PFSK-1 (cell line): ENCODE measurements around the gene CORT.
A peak's percentile ranks its signal among the peaks of the same experiment; 100 is the strongest.

ENCODE experiments used
- FOXP2 ChIP-seq: optimal IDR thresholded peaks from 2 replicates; pipeline ENCODE3; 2011; ENCODE audit warnings: borderline replicate concordance, control low read depth, inconsistent platforms; ENCODE audit not compliant: insufficient read depth; ENCODE audit errors: extremely low read length, extremely low read depth
- POLR2AphosphoS5 ChIP-seq: IDR thresholded peaks from 2 replicates; pipeline ENCODE4 v1.6.1; 2012; ENCODE audit warnings: low read depth, mild to moderate bottlenecking, control low read depth, low read length, moderate library complexity
- SIN3A ChIP-seq: IDR thresholded peaks from 2 replicates; pipeline ENCODE4 v1.6.1; 2012; ENCODE audit warnings: mild to moderate bottlenecking, low read length, moderate library complexity, borderline replicate concordance; ENCODE audit not compliant: insufficient read depth
- TAF1 ChIP-seq: IDR thresholded peaks from 2 replicates; pipeline ENCODE4 v1.6.1; 2012; ENCODE audit warnings: low read length, control low read depth, borderline replicate concordance; ENCODE audit not compliant: insufficient read depth
- TF ChIP-seq, protein P1 (sequence below), 2 experiments: IDR thresholded peaks; 2 replicates each; pipeline versions ENCODE4 v1.6.1 to v1.8.0; 2011 to 2012; ENCODE audit warnings: low read depth in 2 of 2, low read length in 2 of 2, control low read depth in 1 of 2, inconsistent platforms in 1 of 2, mild to moderate bottlenecking in 1 of 2, moderate library complexity in 1 of 2; ENCODE audit not compliant: insufficient read depth in 1 of 2

CORT gene

DNA sequence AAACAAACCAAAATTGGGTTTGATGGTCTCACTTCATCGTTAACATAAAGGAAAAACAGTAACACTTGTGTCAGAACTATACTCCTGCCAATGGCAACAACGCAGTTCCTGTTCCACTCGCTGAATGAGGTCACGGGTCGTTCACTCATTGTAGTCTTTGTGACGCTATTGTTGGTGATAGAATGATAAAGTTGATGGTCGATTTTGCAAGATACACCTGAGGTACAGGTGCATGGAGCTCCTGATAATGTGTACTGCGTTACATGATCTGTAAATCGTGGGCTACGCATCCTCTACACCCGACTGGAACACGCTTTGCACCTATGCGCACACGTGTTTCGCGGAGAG lies 20.0 kb upstream of the CORT start:
- TF ChIP-seq SIN3A (no peak), TAF1 (no peak), POLR2AphosphoS5 (no peak), FOXP2 (no peak)
- TF ChIP-seq, protein P1, sequence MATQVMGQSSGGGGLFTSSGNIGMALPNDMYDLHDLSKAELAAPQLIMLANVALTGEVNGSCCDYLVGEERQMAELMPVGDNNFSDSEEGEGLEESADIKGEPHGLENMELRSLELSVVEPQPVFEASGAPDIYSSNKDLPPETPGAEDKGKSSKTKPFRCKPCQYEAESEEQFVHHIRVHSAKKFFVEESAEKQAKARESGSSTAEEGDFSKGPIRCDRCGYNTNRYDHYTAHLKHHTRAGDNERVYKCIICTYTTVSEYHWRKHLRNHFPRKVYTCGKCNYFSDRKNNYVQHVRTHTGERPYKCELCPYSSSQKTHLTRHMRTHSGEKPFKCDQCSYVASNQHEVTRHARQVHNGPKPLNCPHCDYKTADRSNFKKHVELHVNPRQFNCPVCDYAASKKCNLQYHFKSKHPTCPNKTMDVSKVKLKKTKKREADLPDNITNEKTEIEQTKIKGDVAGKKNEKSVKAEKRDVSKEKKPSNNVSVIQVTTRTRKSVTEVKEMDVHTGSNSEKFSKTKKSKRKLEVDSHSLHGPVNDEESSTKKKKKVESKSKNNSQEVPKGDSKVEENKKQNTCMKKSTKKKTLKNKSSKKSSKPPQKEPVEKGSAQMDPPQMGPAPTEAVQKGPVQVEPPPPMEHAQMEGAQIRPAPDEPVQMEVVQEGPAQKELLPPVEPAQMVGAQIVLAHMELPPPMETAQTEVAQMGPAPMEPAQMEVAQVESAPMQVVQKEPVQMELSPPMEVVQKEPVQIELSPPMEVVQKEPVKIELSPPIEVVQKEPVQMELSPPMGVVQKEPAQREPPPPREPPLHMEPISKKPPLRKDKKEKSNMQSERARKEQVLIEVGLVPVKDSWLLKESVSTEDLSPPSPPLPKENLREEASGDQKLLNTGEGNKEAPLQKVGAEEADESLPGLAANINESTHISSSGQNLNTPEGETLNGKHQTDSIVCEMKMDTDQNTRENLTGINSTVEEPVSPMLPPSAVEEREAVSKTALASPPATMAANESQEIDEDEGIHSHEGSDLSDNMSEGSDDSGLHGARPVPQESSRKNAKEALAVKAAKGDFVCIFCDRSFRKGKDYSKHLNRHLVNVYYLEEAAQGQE (IDR thresholded peaks at IDR 0.05; ENCODE audit: insufficient read depth in 1 of 2, low read depth in 2 of 2, low read length in 2 of 2): no peak

DNA sequence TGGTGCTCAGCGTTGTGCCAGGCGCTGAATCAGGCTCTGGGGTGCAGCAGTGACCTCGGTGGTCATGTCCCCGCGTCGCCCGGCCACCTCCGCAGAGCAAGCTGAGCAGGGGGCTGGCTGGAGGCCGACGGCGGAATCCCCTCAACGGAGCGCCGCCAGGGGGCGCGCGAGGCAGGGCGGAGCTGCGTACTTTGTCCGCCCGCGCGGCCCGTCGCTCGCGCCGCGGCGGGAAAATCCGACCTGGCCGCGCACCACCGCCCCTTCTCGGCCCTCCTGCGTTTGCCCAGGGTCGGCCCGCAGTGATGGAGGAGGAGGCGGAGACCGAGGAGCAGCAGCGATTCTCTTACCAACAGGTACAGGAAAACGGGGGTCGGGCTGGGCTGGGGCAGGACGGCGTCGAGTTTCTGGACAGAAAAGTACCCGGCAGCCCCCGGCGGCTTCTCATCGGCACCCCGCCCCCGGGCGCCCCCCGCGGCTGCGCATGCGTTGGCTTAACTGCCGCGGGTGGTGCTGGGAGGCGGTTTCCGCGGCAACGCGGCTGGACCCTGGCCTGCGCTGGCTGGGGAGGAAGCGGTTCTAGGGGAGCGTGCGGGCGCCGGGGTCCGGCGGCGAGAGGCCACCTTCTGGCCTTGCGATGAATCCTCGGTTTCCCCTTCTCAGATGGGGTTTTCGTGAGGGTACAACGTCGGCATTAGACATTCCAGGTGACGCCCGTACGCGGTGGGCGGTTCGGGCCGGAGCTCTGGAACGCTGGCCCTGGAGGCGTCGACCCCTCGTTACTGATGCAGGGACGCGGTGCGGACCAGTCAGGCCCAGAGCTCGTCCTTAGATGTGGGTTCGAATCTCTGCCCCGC lies 19.4 kb upstream of the CORT start, which contains the start of gene CENPS:
TSS of gene CENPS (plus strand) at position 218 of the 854 bp plus-strand sequence. CDS start at position 303, 85 bp downstream.
- TF ChIP-seq POLR2AphosphoS5 (peak; percentile 67), TAF1 (peak; percentile 36; the same call in 1 of the 2 replicates), SIN3A (peak; percentile 61; the same call in 1 of the 2 replicates), FOXP2 (peak; percentile 83)
- TF ChIP-seq, protein P1 (IDR thresholded peaks at IDR 0.05; ENCODE audit: insufficient read depth in 1 of 2, low read depth in 2 of 2, low read length in 2 of 2): 0 out of 4 replicates have a peak, but pooled peaks of 1 of the 2 experiments have one; percentile 30

DNA sequence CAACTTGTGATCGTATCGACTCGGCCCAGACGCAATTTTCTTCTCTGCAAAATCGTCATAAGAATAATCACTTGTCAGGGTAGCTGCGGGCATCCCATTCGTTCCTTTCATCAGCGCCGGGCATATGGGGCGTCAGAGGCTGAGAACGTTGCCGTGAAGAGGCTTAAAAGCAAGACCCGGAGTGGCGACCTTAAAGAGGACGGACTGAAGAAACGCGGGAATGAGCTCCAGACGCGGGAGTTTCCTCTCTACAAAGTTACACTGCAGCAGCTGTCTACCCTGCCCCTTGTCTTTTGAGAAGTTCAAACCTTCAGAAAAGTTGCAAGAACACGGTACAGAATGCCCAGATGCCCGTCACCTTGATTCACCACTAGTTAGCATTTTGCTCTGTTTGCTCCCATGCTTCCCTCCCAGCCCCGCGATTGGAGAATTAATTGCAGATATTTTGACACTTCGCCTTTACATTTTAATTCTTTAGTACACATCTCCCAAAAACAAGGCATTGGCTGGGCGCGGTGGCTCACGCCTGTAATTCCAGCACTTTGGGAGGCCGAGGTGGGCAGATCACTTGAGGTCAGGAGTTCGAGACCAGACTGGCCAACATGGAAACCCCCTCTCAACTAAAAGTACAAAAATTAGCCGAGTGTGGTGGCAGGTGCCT lies 18.6 kb upstream of the CORT start:
- TF ChIP-seq SIN3A: no peak

DNA sequence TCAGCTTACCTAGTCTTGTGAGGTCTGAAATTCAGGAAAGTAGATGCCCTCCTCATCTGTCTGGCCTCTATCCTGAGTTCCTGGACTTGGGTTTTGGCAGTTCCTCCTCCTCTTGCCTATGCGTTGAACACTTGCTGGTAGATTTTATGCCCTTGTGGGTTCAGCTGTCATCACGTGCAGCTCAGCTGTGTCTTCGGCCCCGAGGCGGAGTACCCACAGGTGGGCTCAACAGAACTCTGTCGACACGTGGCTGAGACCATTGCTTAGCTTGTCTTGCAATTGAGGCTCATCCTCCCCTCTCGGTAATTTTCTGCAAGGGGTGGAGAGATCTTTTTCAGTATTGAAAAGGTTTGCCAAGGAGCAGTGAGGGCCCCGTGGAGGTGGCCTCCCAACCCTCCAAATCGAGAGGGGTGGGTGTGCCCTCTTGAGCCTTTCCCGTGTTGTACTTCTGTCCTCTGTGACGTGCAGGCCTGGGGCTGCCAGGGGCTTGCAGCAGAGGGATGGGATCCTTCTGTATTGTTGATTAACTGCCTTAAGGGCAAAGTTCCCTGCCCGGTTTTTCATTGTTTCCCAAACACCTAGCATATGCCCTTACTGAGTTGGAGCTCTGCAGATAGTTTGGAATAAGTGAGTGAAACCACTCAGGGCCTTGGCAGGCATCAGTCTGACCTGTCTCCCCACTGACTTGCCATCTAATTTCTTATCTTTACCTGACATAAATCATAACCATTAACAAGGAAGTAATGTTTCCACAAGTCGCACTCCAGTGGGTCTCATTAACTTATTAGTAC lies 16.7 kb upstream of the CORT start:
- TF ChIP-seq POLR2AphosphoS5 (no peak), SIN3A (no peak), TAF1 (no peak)
- TF ChIP-seq, protein P1 (IDR thresholded peaks at IDR 0.05; ENCODE audit: insufficient read depth in 1 of 2, low read depth in 2 of 2, low read length in 2 of 2): no peak

DNA sequence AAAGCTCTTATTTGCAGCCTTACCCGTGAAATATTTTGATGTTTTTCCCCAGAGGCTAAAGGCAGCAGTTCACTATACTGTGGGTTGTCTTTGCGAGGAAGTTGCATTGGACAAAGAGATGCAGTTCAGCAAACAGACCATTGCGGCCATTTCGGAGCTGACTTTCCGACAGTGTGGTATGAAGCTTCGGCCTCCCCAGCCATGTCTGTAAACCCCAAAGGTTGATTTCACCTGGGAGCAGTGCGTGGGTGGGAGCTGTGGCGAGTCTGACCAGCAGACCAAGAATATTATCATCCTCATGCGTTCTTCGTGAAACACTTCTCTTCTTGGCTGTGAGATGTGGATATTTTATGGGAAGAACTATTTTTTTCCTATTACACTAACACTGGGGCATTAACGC lies 16.0 kb upstream of the CORT start:
- TF ChIP-seq SIN3A: no peak
- no peak for TF ChIP-seq POLR2AphosphoS5
- no peak for TF ChIP-seq FOXP2
- TF ChIP-seq, protein P1 (IDR thresholded peaks at IDR 0.05; ENCODE audit: insufficient read depth in 1 of 2, low read depth in 2 of 2, low read length in 2 of 2): no peak
- no peak for TF ChIP-seq TAF1
